Gastroesophageal sphincter (tissue), 3 donors: ENCODE data around the gene MYLK4.

ENCODE experiments used
- CTCF ChIP-seq, 4 experiments: fragments of 200-600 bp in 2 of 4; fragments of 450-650 bp in 2 of 4; sonication (generic) in 1 of 4; IDR thresholded peaks; one replicate each; pipeline ENCODE4 v1.5.1; 2017 to 2019; ENCODE audit warnings: antibody characterized with exemption in 4 of 4, mild to moderate bottlenecking in 2 of 4, moderate library complexity in 2 of 4
- POLR2A ChIP-seq, 2 donors: fragments of 450-650 bp; IDR thresholded peaks; one replicate each; pipeline ENCODE4 v1.6.1; 2017; ENCODE audit warnings: antibody characterized with exemption in 2 of 2, mild to moderate bottlenecking in 2 of 2, moderate library complexity in 1 of 2

DNA sequence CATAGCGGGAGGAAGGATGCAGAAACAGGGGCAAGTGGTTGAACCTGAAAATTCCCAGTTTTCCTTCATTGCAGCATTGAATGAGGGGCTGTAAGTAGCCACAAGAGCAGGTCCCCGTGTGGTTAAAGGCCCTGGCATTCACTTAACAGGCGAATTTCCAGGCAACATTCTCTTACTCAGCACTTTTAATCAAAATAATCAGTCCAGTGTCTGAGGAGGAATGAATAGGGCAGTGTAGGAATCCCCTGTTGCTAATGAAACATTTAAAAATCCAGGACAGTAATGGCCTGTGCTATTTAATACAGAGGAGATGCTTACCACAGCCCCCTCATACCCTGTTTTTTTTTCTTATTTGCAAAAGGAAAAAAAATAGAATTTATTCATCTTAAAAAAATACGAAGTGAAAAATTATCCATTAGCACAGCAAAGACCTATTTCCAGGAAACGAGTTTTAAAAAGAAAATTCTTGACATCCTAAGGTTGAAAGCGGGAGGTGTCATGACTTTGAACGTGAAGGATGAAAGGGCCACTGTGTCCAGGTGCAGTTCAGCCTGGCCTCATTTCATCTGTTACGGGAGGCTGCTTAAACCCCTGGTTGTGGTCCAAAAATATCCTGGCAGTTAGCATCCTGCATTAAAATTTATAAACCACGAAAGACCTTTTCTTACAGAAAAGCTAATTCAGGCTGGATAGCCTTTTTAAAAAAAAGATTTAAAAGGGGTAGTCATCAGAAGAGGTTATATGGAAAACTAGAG is 20.2 kb downstream of the MYLK4 start:
- TF ChIP-seq CTCF (IDR thresholded peaks at IDR 0.05) (no peak), POLR2A (IDR thresholded peaks at IDR 0.05) (no peak)
